HCT116 (cell line): ENCODE measurements around the gene RNF208. TPM values are rescaled to one million over a fixed set of nuclear protein-coding genes. Genes with fewer than 3 reads are reported as not detected.

ENCODE experiments used
- ATAC-seq: fragments of 200-7000 bp; cut with Tn5 transposase; 2 replicates; pipeline ENCODE4 v1.9.1; 2020; ENCODE audit warnings: mild to moderate bottlenecking, moderate library complexity
- BruUV-seq: library from RNA; stranded (reverse); fragments of 400-500 nt; replicated peaks from 2 replicates; lab custom pipeline; 2021; lab: Mats Ljungman, UMichigan
- CTCF ChIA-PET: fragments of 300-600 bp; sonication (Branson Sonifier 250); formaldehyde crosslinking; loops from one replicate; lab custom pipeline; 2021; ENCODE audit warnings: antibody characterized with exemption; lab: Charles Lee
- POLR2A ChIA-PET: fragments of 300-600, 350-600 bp; sonication (Branson Sonifier 250); formaldehyde crosslinking; loops from one replicate; lab custom pipeline; 2021; ENCODE audit warnings: antibody characterized with exemption; lab: Charles Lee
- RAD21 ChIA-PET, 2 experiments: fragments of 300-600 bp; sonication (Branson Sonifier 250); formaldehyde crosslinking; loops; one replicate each; lab custom pipeline; 2023; ENCODE audit warnings: low total read pairs in 2 of 2; ENCODE audit not compliant: uncharacterized antibody in 2 of 2, unreplicated experiment in 2 of 2, low non-redundant PET in 1 of 2; lab: Charles Lee
- DNase-seq: peaks from one replicate; pipeline ENCODE4 v3.0.0-alpha.2; 2010; ENCODE audit warnings: low read depth, low spot score
- H2AFZ ChIP-seq: fragments of 200-600 bp; shearing (Covaris generic), sonication (generic); 2 replicates; pipeline ENCODE4 v1.6.1; 2017; ENCODE audit warnings: low read depth, mixed run types, mixed read lengths, antibody characterized with exemption, low read length; ENCODE audit not compliant: poor library complexity, severe bottlenecking
- H3K27ac ChIP-seq: 2 replicates; pipeline ENCODE4 v1.5.1; 2012; ENCODE audit warnings: low read depth, low read length
- H3K27me3 ChIP-seq: fragments of 200-600 bp; sonication (generic); 2 replicates; pipeline ENCODE4 v1.6.1; 2016; ENCODE audit warnings: mixed run types, low read length, mixed read lengths; ENCODE audit not compliant: insufficient read depth
- H3K36me3 ChIP-seq, 2 experiments: fragments of 200-500 bp in 1 of 2; fragments of 200-600 bp in 1 of 2; sonication (Bioruptor generic) in 1 of 2; sonication (generic) in 1 of 2; 2 replicates each; pipeline versions ENCODE4 v1.5.1 to v1.6.1; 2014 to 2016; ENCODE audit warnings: low read length in 2 of 2, inconsistent platforms in 1 of 2, mixed read lengths in 1 of 2, mixed run types in 1 of 2; ENCODE audit not compliant: insufficient read depth in 2 of 2, control insufficient read depth in 1 of 2
- H3K4me1 ChIP-seq, 2 experiments: fragments of 200-600 bp in 1 of 2; sonication (generic) in 1 of 2; 2 replicates each; pipeline versions ENCODE4 v1.5.1 to v1.6.1; 2012 to 2017; ENCODE audit warnings: low read length in 2 of 2, inconsistent platforms in 1 of 2, mild to moderate bottlenecking in 1 of 2, mixed read lengths in 1 of 2, mixed run types in 1 of 2, moderate library complexity in 1 of 2; ENCODE audit not compliant: insufficient read depth in 2 of 2, control insufficient read depth in 1 of 2
- H3K4me2 ChIP-seq: fragments of 200-600 bp; sonication (generic); 2 replicates; pipeline ENCODE4 v1.6.1; 2017; ENCODE audit warnings: mixed run types, low read length, mixed read lengths
- H3K4me3 ChIP-seq, 2 experiments: fragments of 200-600 bp in 1 of 2; sonication (generic) in 1 of 2; replicated peaks in 1 of 2; 2 replicates each; pipeline ENCODE4 v1.5.1; 2011 to 2016; ENCODE audit warnings: low read length in 2 of 2, control low read depth in 1 of 2, low read depth in 1 of 2, mild to moderate bottlenecking in 1 of 2, mixed read lengths in 1 of 2, mixed run types in 1 of 2
- H3K79me2 ChIP-seq: fragments of 200-600 bp; sonication (generic); 2 replicates; pipeline ENCODE4 v1.6.1; 2017; ENCODE audit warnings: mild to moderate bottlenecking, mixed run types, low read length, moderate library complexity, mixed read lengths; ENCODE audit not compliant: insufficient read depth
- H3K9ac ChIP-seq: fragments of 200-600 bp; sonication (generic); 2 replicates; pipeline ENCODE4 v1.6.1; 2016; ENCODE audit warnings: low read length, mixed read lengths
- H3K9me2 ChIP-seq: fragments of 200-600 bp; sonication (generic), shearing (Covaris generic); 2 replicates; pipeline ENCODE4 v1.6.1; 2017; ENCODE audit warnings: mixed run types, mild to moderate bottlenecking, moderate library complexity; ENCODE audit not compliant: insufficient read depth
- H3K9me3 ChIP-seq, 2 experiments: fragments of 200-500 bp in 1 of 2; fragments of 200-600 bp in 1 of 2; sonication (Bioruptor generic) in 1 of 2; sonication (generic) in 1 of 2; 2 replicates each; pipeline ENCODE4 v1.6.1; 2014 to 2017; ENCODE audit warnings: low read length in 2 of 2, mixed read lengths in 2 of 2, inconsistent platforms in 1 of 2, low read depth in 1 of 2, mild to moderate bottlenecking in 1 of 2, mixed run types in 1 of 2, moderate library complexity in 1 of 2; ENCODE audit not compliant: control insufficient read depth in 1 of 2, insufficient read depth in 1 of 2
- H4K20me1 ChIP-seq: fragments of 200-600 bp; sonication (generic), shearing (Covaris generic); 2 replicates; pipeline ENCODE4 v1.6.1; 2017; ENCODE audit warnings: mixed run types, mild to moderate bottlenecking, moderate library complexity; ENCODE audit not compliant: insufficient read depth
- CEBPB ChIP-seq: IDR thresholded peaks from 2 replicates; pipeline ENCODE4 v1.6.1; 2012; ENCODE audit warnings: low read depth
- ELF1 ChIP-seq: IDR thresholded peaks from 2 replicates; pipeline ENCODE4 v1.6.1; 2012; ENCODE audit warnings: low read depth, borderline replicate concordance
- EZH2phosphoT487 ChIP-seq: fragments of 200-600 bp; IDR thresholded peaks from 2 replicates; pipeline ENCODE4 v1.6.1; 2018; ENCODE audit warnings: antibody characterized with exemption, borderline replicate concordance
- JUND ChIP-seq: IDR thresholded peaks from 2 replicates; pipeline ENCODE4 v1.6.1; 2012
- POLR2A ChIP-seq: IDR thresholded peaks from 2 replicates; pipeline ENCODE4 v1.7.0; 2011; ENCODE audit warnings: borderline replicate concordance; ENCODE audit not compliant: insufficient read depth, insufficient read length; ENCODE audit errors: extremely low read depth
- SP1 ChIP-seq: IDR thresholded peaks from 2 replicates; pipeline ENCODE4 v1.6.1; 2012; ENCODE audit warnings: low read depth
- ZFX ChIP-seq: fragments of 450-650 bp; IDR thresholded peaks from 2 replicates; pipeline ENCODE4 v1.6.1; 2017
- intact Hi-C: fragments of 100-400 bp; cut with micrococcal nuclease; formaldehyde crosslinking; loops from 2 replicates; pipeline ENCODE4 v1.10.0; 2022
- total RNA-seq: library from RNA; stranded (reverse); gene quantifications from one replicate; pipeline ENCODE4 v1.2.1, GENCODE V29; 2021; ENCODE audit not compliant: unreplicated experiment
- TF ChIP-seq, protein P1 (sequence below), 3 experiments: fragments of 200-600 bp in 1 of 3; sonication (generic) in 1 of 3; IDR thresholded peaks in 2 of 3; conservative IDR thresholded peaks in 1 of 3; 2 replicates each; pipeline ENCODE4 v1.5.1; 2012 to 2017; ENCODE audit warnings: low read depth in 2 of 3, low read length in 2 of 3, antibody characterized with exemption in 1 of 3, borderline replicate concordance in 1 of 3, control low read depth in 1 of 3, mild to moderate bottlenecking in 1 of 3, mixed read lengths in 1 of 3, mixed run types in 1 of 3, moderate library complexity in 1 of 3; ENCODE audit not compliant: insufficient read depth in 1 of 3

The RNF208 gene
- total RNA-seq, 1 experiment from 2014 or later = 26.1 TPM

DNA sequence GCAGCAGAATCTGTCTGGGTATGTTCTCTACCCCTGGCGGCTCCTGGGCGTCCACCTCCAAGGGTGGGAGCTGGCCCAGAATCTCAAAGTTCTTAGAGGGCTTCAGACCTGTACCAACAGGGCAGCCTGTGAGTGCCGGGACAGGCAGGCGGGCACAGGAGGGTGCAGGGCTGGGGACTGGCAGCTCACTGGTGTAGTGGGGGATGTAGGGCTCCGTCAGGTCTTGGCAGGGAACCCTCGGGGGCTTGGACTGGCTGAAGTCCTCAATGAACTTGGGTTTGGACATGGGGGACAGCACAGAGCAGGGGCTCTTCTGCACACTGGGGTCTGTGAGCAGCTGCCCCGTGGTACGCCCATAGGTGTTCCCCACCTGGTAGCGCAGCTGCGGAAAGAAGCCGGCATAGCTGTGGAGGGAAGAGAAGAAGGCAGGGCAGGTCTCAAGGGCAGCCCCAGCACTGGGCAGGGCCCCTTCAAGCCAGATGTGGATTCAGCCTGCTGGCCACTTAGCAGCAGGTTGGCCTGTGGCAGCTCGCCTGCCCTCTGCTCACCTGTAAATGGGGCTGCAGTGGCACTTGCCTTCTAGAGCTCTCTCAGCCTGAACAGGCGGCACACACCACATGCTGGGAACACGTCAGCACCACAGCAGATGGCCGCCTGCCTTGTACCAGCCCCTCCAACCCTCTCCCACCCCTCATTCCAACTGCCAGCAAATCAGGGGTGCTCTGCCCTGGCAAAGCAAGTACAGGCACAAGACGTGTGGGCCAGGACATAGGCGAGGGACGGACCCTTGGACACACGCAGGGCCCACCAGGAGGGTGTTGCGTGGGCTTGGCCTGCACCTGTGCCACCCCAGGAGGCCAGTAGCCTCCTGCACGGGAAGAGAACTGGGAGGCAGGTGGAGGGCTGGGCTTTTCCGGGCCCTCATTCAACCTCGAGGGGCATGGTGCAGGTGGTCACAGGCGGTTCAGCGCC is 23.7 kb upstream of the RNF208 start:
- Histone ChIP-seq H3K9ac (no peak overlapping the region), H3K4me1 (peaks cover 8 to 22% of the 10 kb centered on the region in 2 experiments), H3K27me3 (no peaks in the 10 kb centered on the region), H3K9me3 (no peaks in the 10 kb centered on the region), H4K20me1 (peaks cover 21% of the 10 kb centered on the region; the same call in 1 of the 2 replicates), H3K4me3 (no peak overlapping the region), H2AFZ (no peak overlapping the region), H3K27ac (no peak overlapping the region), H3K4me2 (no peak overlapping the region), H3K79me2 (peaks cover 25% of the 10 kb centered on the region), H3K36me3 (peaks cover 11 to 21% of the 10 kb centered on the region in 2 experiments), H3K9me2 (no peaks in the 10 kb centered on the region)
- no peak for ATAC-seq
- intact Hi-C loops = no loop called here
- ChIA-PET RAD21 (no interaction called here), POLR2A (interaction anchor here (1.4 to 1.7 kb wide), 2 partner anchors 32 to 57 kb away, joined by 3 to 4 read pairs; partner anchors contain the start of genes SSNA1 and TOR4A), CTCF (interaction anchor here (2.4 kb wide), 1 partner anchor 9 kb away, joined by 7 read pairs; no protein-coding TSS in a partner anchor)
- DNase-seq = no peak
- no TSS peak for BruUV-seq
- TF ChIP-seq ZFX (no peak), CEBPB (no peak), SP1 (no peak), EZH2phosphoT487 (no peak), POLR2A (no peak), ELF1 (no peak), JUND (no peak)
- TF ChIP-seq, protein P1, sequence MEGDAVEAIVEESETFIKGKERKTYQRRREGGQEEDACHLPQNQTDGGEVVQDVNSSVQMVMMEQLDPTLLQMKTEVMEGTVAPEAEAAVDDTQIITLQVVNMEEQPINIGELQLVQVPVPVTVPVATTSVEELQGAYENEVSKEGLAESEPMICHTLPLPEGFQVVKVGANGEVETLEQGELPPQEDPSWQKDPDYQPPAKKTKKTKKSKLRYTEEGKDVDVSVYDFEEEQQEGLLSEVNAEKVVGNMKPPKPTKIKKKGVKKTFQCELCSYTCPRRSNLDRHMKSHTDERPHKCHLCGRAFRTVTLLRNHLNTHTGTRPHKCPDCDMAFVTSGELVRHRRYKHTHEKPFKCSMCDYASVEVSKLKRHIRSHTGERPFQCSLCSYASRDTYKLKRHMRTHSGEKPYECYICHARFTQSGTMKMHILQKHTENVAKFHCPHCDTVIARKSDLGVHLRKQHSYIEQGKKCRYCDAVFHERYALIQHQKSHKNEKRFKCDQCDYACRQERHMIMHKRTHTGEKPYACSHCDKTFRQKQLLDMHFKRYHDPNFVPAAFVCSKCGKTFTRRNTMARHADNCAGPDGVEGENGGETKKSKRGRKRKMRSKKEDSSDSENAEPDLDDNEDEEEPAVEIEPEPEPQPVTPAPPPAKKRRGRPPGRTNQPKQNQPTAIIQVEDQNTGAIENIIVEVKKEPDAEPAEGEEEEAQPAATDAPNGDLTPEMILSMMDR (IDR thresholded peaks at IDR 0.05 in 2 of 3, conservative IDR thresholded peaks at IDR 0.05 in 1 of 3; ENCODE audit: borderline replicate concordance in 1 of 3, insufficient read depth in 1 of 3, low read depth in 2 of 3, low read length in 2 of 3) = no peak
